HT-29 (cell line): Measurements from ENCODE around the gene MXRA7. TPM values are rescaled to one million over a fixed set of nuclear protein-coding genes. Genes with fewer than 3 reads are reported as not detected.
A peak's percentile ranks its signal among the peaks of the same experiment; 100 is the strongest.
"Not testable (repeated sequence)": the region's sequence is repeated elsewhere in the genome, so short reads cannot be mapped to it uniquely, and the experiment has no call there.

Experiments
- DNase-seq: peaks from one replicate; pipeline ENCODE4 v3.0.0-alpha.2; 2015; ENCODE audit warnings: low spot score
- total RNA-seq: library from RNA; depleted of rRNA; stranded (reverse); fragments of >200 nt; shearing (Covaris generic); gene quantifications from 2 replicates; pipeline ENCODE4 v1.2.3, GENCODE V29; 2014; rRNA removed

The MXRA7 gene, protein sequence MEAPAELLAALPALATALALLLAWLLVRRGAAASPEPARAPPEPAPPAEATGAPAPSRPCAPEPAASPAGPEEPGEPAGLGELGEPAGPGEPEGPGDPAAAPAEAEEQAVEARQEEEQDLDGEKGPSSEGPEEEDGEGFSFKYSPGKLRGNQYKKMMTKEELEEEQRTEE
- 0.23 and 0.99 TPM in 2 replicates for total RNA-seq

DNA sequence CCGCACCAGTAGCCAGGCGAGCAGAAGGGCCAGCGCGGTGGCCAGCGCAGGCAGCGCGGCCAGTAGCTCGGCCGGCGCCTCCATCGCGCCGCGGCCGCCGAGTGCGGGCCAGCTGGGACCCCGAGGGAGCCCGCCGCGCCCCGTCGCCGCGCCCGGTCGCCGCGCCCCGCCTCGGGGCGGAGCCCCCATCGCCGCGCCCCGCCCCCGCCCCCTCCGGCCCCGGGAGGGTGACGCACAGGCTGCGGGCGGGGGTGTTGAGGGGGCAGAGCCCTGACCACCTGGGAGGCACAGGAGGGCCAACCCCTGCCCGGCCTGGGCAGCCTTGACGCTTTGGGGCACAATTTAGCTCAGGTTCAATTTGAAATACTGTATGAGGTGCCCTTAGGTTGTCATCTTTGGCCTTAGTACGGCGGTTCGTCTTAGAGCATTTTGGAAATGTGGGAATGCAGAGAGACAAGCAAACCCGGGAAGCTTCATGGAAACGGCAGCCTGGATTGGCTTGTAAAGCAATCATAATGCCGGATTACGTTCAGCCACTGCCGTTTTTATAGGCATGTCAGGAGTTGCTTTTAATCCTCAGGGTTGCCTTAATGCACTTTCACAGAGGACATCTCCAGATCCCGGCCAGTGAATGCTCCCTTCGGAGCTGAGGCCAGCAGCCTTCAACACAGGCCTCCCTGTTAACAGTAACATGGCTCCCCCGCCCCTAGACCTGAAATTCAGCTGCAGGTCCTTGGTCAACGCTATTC is at the start of gene MXRA7:
Gene MXRA7, minus strand, starts transcription at position 103 of the 749 bp plus-strand sequence. Its CDS starts 19 bp downstream, at position 84.
- peak; percentile 23 for DNase-seq

DNA sequence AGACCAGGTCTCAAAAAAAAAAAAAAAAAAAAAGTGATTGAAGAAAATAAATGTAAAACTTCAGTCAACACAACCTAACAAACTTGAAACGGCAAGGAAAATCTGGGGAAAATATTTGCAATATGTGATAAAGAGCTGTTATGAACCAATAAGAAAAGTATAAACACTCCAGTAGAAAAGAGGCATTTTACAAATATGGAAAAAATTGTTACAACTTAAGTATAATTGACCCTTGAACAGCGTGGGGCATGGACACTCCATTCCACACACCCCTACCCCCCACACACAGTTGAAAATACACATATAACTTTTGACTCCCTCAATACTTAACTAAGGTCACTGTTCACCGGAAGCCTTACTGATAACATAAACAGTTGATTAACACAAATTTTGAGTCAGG is 47.8 kb upstream of the MXRA7 start:
- DNase-seq, result no peak

DNA sequence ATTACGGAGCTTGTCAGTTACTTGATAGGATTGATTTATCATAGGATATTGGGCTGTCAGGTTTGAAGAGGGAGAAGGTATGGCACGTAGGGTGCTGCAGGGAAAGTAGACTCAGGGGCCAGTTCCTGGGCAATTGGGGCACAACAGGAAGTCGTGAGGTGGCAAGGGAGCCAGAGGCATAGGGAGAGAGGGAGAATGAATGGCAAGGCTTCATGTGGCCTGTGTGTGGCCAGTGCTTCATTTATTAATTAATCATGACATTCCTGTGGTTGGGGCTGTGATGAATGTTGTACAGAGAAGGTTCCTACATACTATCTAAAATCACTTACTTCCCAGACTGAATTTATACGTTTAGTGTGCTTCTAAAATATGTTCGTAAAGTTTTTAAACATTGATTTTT is 46.5 kb upstream of the MXRA7 start:
- DNase-seq, result peak; percentile 5

DNA sequence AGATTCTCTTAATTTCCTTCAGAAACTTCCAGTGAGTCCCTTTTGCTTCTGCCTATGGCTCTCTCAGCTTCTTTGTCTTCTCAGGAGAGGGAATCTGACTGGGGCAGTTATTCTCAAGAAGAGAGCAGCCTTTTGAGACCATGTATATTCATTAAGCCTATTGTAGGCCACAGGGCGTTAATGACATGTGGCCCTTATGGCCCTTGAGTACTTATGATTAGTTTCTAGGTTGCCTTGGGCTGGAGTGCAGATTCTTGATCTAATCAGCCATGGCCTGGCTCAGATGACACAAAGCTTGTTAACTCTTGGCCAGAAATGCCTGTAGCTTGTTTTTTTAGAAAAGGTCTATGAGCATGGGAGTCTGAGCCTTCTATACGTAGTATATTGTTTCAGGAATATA is 44.5 kb upstream of the MXRA7 start:
- DNase-seq, result no peak

DNA sequence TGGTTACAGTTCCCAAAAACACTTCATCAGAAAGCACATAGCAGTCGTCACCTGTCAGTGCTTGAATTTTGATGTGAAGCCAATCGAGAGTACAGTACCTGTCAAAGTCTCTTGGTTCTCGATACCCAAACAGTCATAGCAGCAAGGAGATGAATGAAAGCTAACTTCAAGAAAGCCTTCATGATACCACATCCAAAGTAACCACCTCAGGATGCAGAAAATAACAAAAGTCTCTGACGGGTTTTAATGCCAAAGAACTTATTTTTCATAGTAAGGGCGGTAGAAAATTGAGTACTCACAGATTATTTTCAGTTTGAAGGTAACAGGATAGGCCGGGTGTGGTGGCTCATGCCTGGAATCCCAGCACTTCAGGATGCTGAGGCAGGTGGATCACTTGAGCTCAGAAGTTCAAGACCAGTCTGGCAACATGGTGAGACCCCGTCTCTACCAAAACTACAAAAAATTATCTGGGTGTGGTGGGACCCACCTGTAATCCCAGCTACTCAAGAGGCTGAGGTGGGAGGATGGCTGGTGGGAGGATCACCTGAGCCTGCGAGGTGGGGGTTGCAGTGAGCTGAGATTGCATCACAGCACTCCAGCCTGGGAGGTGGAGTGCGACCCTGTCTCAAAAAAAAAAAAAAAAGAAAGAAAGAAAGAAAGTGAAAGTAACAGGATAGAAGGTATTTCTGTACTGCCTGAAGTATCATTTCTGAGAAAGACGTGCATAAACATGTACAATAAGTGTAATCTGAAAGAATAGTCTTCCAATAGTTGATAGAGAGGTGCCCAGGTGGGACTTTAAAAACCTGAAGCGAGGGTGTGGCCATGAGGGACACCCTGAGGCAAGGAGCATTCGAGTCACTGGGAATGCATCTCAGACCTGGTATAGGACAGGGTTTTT is 42.5 kb upstream of the MXRA7 start:
- no peak for DNase-seq

DNA sequence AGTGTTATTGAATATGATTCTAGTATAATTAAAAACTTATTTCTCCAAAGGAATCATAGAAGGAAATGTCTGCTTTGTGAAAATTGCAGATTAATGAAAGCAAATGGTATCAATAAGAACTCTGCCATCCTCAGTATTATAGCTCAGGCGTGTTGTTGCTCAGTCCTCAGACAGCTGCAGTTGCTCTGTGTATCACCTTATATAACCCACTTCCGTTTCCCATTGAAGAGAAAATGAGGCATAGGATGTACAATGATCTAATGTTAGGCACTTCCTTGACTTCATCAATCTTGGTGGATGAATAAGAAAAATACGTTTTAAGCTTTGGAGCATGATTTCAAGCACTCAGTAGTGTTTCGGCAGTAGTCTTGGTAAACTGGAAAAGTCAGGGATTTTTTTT is 41.2 kb upstream of the MXRA7 start:
- no peak for DNase-seq

DNA sequence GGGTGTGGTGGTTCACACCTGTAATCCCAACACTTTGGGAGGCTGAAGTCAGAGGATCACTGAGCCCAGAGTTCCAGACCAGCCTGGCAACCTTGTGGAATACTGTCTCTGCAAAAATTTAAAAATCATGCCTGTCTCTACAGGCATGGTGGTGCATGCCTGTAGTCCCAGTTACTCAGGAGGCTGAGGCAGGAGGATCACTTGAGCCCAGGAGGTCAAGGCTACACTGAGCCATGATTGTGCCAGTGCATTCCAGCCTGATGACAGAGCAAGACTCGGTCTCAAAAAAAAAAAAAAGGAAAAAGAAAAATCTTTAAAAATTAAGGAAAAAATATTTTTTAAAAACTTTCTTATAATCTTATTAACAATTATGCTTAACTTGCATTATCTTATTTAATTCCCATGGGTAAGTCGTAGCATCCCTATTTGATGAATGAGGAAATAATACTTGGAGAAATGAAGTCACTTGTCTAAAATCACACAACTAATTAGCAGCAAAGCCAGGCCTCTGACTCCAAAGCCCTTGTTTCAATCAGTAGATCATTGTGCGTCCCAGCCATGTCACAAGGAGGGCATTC is 40.7 kb upstream of the MXRA7 start:
- DNase-seq, result no peak

DNA sequence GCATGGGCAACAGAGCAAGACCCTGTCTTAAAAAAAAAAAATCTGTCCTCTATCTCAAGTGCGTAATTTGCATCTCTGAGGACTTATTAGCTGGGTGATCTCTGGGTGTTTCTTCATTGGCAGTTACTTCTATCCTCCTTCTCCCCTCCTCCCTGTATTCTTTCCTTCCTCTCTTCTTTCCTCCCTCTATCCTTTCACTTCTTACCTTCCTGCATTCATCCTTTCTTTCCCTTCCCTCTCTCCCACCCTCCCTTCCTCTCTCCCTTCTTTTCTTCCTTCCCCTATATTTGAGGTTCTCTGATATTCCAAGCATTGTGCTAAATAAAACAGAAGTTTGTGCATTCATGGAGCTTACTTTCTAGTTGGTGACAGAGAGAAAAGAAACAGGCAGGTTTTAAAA is 37.9 kb upstream of the MXRA7 start:
- DNase-seq, result no peak

DNA sequence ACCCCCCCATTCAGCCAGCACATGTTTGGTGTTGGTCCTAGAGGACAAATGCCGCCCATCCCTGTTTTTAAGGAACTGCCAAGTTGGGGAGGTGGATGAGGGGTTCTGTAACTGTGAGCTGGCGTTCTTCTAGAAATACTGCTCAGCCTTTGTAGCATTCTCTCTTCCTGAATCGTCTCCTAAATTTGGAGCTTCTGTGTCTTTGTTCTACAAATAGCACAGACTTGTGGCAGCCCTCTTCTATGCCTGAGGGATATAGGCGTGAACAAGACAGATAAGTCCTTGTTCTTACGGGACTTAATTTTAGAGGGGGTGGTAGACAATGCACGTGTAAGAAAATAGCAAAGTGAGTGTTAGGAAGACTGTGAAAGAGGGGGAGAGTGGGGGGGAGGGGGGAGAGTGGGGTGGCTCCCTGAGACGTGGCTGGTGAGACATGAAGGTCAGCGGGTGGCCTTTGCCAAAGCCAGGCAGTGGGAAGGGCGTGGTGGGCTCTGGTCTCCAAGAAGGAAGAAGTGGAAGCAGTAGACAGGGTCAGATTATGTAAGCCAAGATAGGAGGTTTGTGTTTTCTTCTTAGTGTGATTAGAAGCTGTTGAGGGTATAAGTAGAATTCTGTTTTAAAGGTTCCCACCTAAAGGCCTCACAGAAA is 37.1 kb upstream of the MXRA7 start:
- DNase-seq, result no peak

DNA sequence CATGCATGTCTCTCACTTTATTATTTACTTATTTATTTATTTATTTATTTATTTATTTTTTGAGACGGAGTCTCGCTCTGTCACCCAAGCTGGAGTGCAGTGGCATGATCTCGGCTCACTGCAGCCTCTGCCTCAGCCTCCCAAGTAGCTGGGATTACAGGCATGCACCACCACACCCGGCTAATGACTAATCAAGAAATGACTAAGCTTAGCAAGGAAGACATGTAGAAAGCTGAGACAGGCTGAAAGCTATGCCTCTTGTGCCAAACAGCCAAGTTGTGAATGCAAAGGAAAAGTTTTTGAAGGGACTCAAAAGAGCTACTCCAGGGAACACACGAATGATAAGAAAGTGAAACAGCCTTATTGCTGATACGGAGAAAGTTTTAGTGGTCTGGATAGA is 35.0 kb upstream of the MXRA7 start:
- DNase-seq, result not testable (repeated sequence)

DNA sequence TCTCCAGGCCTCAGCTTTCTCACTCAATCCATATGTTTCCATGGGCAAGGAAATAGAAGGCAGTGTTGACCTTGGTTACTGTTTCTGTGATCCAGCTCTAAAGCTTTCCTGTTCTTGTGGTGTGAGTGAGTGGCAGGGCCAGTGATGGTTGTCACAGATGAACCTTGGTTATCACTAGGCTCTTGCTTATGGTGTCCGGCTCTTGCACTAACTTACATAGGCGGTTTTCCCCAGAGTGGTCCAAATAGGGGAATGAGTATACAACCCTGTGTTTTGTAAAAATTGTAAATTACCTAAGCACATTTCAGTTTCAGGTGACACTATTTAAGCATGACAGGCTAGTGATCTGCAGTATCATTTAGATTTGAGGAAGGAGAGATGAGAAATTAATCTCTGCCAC is 34.0 kb upstream of the MXRA7 start:
- DNase-seq, result no peak

DNA sequence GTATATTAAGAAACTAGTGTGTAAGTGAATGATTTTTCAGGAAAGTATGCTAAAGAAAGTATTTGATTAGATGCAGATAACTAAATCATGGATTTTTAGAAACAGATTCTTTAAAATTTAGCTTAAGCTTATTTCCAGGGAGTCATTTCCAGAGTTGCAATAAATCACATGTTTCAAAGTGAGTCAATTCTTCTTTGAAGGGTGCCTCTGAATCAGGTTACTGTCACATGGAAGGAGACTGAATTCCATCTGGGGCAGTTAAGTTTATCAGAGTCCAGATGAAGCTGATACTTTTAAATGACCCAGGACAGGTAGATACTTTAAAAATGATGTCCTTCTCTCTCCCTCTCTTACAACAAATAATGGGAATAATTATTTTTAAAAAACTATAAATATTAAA is 32.2 kb upstream of the MXRA7 start:
- no peak for DNase-seq

DNA sequence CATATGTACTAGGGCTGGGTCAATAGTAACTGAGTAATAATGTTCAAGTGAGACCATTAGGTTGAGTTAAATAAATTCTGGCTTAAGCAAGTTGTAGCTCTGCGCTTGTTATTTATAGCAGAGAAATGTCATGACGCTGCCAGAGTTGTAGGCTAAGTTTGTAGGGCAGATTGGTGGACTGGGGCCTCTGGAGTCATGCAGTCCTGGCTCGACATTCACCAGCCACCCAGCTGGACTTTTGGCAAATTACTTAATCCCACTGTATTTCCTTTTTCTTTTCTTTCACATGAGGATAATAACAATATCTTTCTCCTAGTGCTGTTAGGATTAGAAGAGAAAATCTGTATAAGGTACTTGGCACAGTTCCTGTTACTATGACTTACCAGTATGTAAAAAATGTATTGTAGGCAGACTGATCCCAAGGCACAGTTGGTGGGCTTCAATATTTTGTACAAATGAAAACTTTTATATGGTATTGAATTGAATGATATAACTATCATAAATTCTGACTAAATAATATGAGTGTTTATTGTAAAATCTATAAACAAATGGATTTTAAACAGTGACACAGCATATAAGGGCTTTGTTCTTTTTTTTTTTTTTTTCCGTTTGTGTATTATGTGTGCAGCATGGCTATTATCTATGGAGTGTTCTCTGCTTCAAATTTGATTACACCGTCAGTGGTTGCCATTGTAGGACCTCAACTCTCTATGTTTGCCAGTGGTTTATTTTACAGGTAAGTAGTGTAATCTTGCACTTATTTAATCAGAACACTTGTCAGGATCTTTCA is 29.8 kb upstream of the MXRA7 start:
- DNase-seq, result no peak

DNA sequence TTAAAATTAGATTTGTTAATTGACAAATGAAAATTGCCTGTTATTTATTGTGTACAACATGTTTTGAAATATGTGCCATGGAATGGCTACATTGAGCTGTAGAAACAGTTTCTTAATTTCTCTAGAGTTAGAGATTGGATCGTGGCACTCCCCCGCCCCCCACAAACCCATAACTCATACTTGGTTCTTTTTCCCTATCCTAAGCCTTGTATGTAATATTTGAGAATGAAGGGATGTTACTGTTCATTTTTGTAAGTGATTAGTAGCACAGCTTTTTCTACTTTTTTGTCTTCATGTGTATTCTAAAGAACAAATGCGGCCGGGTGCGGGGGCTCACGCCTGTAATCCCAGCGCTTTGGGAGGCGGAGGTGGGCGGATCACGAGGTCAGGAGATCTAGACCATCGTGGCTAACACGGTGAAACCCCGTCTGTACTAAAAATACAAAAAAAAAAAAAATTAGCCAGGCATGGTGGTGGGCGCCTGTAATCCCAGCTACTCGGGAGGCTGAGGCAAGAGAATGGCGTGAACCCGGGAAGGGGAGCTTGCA is 28.9 kb upstream of the MXRA7 start:
- DNase-seq, result not testable (repeated sequence)

DNA sequence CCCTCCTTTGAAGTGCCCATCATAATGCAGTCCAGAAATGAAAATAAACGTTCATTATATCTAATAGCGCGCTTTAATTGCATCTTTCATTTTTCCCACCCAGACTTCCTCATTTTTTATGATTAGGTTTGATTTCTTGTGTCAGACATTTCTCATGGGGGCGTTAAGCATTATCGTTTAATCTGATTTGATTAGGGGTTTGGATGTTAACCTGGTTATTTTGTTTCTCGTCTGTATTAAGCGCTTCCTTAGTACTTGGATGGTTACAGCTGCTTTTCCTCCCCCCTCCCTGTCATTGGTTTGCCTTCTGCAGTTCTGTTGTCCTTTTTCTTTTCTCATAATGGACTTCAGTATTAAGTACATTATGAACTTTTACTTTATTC is 27.7 kb upstream of the MXRA7 start:
- peak; percentile 14 for DNase-seq

DNA sequence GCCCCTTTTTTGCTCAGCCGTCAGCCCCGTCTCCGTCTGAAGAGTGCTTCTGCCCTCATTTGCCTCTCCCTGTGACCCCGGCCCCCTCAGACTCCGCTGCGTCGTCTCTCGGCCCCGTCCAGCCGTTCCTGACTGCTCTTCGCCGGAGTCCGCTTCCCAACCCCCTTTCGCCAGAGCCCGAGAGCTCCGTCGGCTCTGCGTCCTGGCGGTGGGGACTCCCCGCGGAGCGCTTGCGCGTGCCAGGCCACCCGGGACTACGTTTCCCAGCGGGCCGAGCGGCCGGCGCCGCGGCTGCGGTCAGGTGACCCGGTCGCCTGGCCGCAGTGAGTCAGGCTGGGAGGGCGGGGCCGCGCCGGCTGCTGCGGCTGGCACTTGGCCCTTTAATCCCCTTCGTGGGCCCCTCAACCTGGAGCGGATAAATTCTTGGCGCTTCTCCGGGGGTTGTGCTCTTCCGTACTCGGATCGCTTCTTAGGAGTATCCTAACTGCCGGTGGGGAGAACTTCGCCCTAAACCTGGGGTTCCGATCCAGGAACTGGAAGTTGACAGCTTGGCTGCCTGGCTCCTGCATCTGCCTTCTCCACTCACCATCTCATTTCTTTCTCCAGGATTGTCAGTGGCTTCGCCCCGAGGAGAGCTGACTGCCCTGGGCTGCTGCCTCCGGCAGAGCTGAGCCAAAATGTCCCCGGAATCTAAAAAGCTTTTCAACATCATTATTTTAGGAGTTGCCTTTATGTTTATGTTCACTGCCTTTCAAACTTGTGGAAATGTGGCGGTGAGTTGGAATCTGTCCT is 27.1 kb upstream of the MXRA7 start, which contains the start of gene MFSD11:
Gene MFSD11, plus strand, starts transcription at position 444 of the 792 bp plus-strand sequence. Its CDS starts 234 bp downstream, at position 678.
- DNase-seq, result peak; percentile 93

DNA sequence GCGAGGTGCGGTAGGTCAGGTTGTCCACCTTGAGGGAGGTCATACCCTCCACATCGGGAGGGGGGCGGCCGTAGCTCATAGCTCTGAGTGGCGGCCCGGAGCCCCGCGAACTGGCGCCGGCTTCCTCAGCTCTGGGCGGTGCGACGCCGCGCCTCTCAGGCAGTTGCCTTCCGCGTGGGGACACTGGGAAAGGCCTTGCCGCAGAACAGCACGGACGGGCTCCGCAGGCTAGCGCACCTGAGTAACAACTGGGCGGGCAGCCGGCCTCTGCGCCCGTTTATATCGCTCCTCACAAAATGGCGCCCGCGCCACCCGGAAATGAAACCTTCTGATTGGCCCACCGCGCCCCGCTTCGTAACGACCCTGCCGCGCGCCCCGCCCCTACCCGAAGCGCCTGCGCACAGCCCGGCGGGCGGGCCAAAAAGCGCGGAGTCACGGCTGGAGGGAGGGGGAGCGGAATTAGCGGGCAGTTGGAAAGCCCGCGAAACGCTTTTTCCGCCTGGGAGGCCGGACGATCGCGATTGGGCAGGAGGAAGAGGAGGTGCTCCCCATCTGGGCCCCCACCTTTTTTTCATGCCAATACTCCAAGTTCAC is 26.4 kb upstream of the MXRA7 start, which contains the start of gene SRSF2:
Gene SRSF2, minus strand, starts transcription at position 250 of the 594 bp plus-strand sequence. Its CDS starts 171 bp downstream, at position 79.
- peak; percentile 98 for DNase-seq

DNA sequence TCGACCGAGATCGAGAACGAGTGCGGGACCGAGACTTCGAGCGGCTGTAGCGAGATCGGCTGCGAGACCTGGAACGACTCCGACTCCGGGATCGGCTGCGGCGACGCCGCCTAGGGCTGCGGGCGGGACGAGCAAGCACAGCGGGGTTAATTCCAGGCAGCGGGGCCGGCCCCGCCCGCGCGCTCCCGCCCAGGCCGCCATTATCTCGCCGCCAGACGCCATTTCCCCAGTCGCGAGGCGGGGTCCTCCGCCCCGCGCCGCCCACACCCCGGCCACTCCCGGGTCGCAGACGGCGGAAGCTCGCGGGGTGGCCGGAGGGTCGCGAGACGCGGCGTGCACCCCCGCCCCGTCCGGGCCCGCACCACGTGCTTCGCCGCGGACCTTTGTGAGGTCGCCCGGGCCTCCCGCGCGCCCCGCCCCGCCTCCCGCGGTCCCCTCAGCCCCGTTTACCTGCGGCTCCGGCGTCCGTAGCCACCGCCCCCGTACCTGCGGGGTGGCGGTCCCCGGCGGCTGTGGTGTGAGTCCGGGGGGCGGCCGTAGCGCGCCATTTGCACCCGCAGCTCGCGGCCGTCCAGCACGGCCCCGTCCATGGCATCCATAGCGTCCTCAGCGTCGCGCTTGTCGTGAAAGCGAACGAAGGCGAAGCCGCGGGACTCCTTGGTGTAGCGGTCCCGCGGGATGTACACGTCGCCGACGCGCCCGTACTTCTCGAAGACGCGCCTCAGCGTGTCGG is 25.8 kb upstream of the MXRA7 start:
- peak; percentile 59 for DNase-seq
